Parathyroid adenoma (tissue), 2 donors: ENCODE results near the gene SSMEM1.

Source experiments
- H2AFZ ChIP-seq: fragments of 300-600 bp; sonication (generic); one replicate; pipeline ENCODE4 v1.7.0; 2017; ENCODE audit warnings: antibody characterized with exemption, mild to moderate bottlenecking
- H3K27ac ChIP-seq: fragments of 300-600 bp; sonication (generic); one replicate; pipeline ENCODE4 v1.7.0; 2017
- H3K27me3 ChIP-seq: fragments of 300-600 bp; sonication (generic); one replicate; pipeline ENCODE4 v1.7.0; 2017; ENCODE audit warnings: low read length; ENCODE audit not compliant: control insufficient read depth, insufficient read depth
- H3K36me3 ChIP-seq: fragments of 300-600 bp; sonication (generic); one replicate; pipeline ENCODE4 v1.7.0; 2017; ENCODE audit warnings: low read length; ENCODE audit not compliant: control insufficient read depth, insufficient read depth
- H3K4me1 ChIP-seq: fragments of 300-600 bp; sonication (generic); one replicate; pipeline ENCODE4 v1.7.0; 2017; ENCODE audit warnings: control low read depth
- H3K4me2 ChIP-seq: fragments of 300-600 bp; sonication (generic); one replicate; pipeline ENCODE4 v1.7.0; 2017; ENCODE audit warnings: low read length
- H3K4me3 ChIP-seq: fragments of 300-600 bp; sonication (generic); one replicate; pipeline ENCODE4 v1.7.0; 2017; ENCODE audit warnings: low read depth, low read length
- H3K79me2 ChIP-seq: fragments of 300-600 bp; sonication (generic); one replicate; pipeline ENCODE4 v1.7.0; 2017; ENCODE audit warnings: control low read depth
- H3K9ac ChIP-seq: fragments of 300-600 bp; sonication (generic); one replicate; pipeline ENCODE4 v1.7.0; 2017; ENCODE audit warnings: mild to moderate bottlenecking
- H3K9me3 ChIP-seq: fragments of 300-600 bp; sonication (generic); one replicate; pipeline ENCODE4 v1.7.0; 2017; ENCODE audit warnings: low read length; ENCODE audit not compliant: control insufficient read depth
- CTCF ChIP-seq: fragments of 300-600 bp; sonication (generic); IDR thresholded peaks from one replicate; pipeline ENCODE4 v1.7.0; 2017; ENCODE audit warnings: antibody characterized with exemption, mild to moderate bottlenecking
- donor health status: primary hyperparathyroidism.

Gene SSMEM1

GRCh38 chr7:130263130-130263529 lies 55.5 kb downstream of the SSMEM1 start:
- Histone ChIP-seq H3K4me1 (no peaks in the 10 kb centered on the region), H3K9me3 (peaks cover 6% of the 10 kb centered on the region), H3K79me2 (no peaks in the 10 kb centered on the region), H3K27me3 (no peaks in the 10 kb centered on the region), H3K36me3 (no peaks in the 10 kb centered on the region), H3K4me3 (no peak overlapping the region), H3K4me2 (no peak overlapping the region), H3K9ac (no peak overlapping the region), H3K27ac (no peak overlapping the region), H2AFZ (no peak overlapping the region)
- no peak for TF ChIP-seq CTCF
